ENCODE data around the gene SLC6A9.
A peak's percentile ranks its signal among the peaks of the same experiment; 100 is the strongest.

SLC6A9 gene

GRCh38 chr1:44031252-44032169 is at the start of gene SLC6A9:
Gene SLC6A9, minus strand, starts transcription at chr1:44031462. Its CDS starts 7,185 bp downstream, at chr1:44024277.
- peak; percentile 48 for DNase-seq

- DNase-seq, result no peak
Measured at GRCh38 chr1:44079566-44079965, 48.3 kb upstream of the SLC6A9 start.

- no peak for DNase-seq
Measured at GRCh38 chr1:44078104-44078503, 46.8 kb upstream of the SLC6A9 start.

GRCh38 chr1:44077421-44077820 is 46.2 kb upstream of the SLC6A9 start:
- DNase-seq, result no peak

GRCh38 chr1:44076066-44076465 is 44.8 kb upstream of the SLC6A9 start:
- no peak for DNase-seq

- DNase-seq, result no peak
Measured at GRCh38 chr1:44074415-44074814, 43.2 kb upstream of the SLC6A9 start.

GRCh38 chr1:44073528-44073927 is 42.3 kb upstream of the SLC6A9 start:
- no peak for DNase-seq

GRCh38 chr1:44072821-44073220 is 41.6 kb upstream of the SLC6A9 start:
- DNase-seq, result no peak

- no peak for DNase-seq
Measured at GRCh38 chr1:44072204-44072603, 40.9 kb upstream of the SLC6A9 start.

GRCh38 chr1:44071461-44071860 is 40.2 kb upstream of the SLC6A9 start:
- DNase-seq, result no peak

- DNase-seq, result no peak
Measured at GRCh38 chr1:44068442-44068921, 37.2 kb upstream of the SLC6A9 start.

GRCh38 chr1:44067266-44068250 is 36.3 kb upstream of the SLC6A9 start:
- DNase-seq, result no peak

GRCh38 chr1:44062656-44063179 is 31.5 kb upstream of the SLC6A9 start:
- DNase-seq, result no peak

- DNase-seq, result no peak
Measured at GRCh38 chr1:44061857-44062256, 30.6 kb upstream of the SLC6A9 start.

- DNase-seq, result no peak
Measured at GRCh38 chr1:44060830-44061267, 29.6 kb upstream of the SLC6A9 start.

GRCh38 chr1:44059664-44060355 is 28.5 kb upstream of the SLC6A9 start:
- DNase-seq, result no peak

GRCh38 chr1:44059212-44059611 is 27.9 kb upstream of the SLC6A9 start:
- no peak for DNase-seq

- no peak for DNase-seq
Measured at GRCh38 chr1:44057293-44057692, 26.0 kb upstream of the SLC6A9 start.

- DNase-seq, result no peak
Measured at GRCh38 chr1:44053394-44053793, 22.1 kb upstream of the SLC6A9 start.

- DNase-seq, result no peak
Measured at GRCh38 chr1:44050261-44050660, 19.0 kb upstream of the SLC6A9 start.

GRCh38 chr1:44049839-44050238 is 18.6 kb upstream of the SLC6A9 start:
- DNase-seq, result no peak

- no peak for DNase-seq
Measured at GRCh38 chr1:44048532-44049215, 17.4 kb upstream of the SLC6A9 start.

All from activated CD8-positive, alpha-beta memory T cell treated with anti-CD3 and anti-CD28 coated beads, Interleukin-2, amount 50 U/mL, for 4 hours (primary cell).